GM21717 (cell line): ENCODE results near the gene UCP3.

ENCODE experiments used
- ATAC-seq: cut with Tn5 transposase; IDR thresholded peaks from one replicate; pipeline ENCODE4 v1.9.1; 2021; ENCODE audit warnings: mild to moderate bottlenecking, moderate library complexity; ENCODE audit not compliant: unreplicated experiment

Gene UCP3

DNA sequence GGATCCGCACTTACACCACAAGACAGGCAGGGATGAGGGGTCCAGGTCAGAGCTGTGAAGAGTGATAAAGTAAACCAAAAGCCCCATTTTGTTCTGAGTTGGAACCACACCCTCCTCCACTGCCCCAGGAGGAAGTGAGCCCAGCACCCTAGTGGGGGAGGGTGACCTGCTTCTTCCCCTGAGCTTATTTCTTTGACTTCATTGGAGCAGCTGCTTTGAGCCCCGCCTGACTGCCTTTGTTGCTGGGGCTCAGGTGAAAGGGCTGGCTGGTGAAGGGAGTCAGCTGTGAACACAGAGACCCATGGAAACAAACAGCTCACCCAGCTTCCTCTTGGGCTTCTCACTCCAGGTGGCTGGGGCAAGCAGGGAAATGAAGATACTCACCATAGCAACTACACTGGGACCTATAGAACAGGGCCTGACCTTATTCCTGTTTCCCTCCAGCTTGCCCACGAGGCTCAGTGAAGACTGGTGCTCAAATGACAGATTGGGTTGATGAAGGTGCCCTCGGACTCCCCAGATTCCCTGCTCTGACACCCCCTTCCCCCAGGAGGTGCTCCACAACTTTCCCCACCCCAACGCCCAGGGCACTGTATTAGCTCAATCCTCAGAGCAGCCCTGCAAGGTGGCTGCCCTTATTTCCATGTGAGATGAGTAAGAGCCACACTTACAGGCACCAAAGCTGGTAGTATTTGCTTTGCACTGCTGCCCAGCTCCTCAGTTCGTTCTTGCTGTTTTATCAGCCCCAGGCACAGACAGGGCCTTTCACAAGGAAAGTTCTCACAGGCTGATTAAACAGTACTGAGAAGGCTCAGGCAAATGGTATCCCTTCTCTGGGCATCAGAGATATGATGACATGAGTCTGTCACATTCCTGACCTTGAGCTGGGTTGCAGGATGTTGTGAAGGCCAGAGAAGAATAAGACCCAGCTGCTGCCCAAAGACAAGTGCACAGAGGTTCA lies 28.6 kb downstream of the UCP3 start:
- ATAC-seq: peak; percentile 43

- ATAC-seq: no peak
These were observed 30.3 kb downstream of the UCP3 start for GRCh38 chr11:73978576-73979086.

GRCh38 chr11:73977856-73978519 lies 30.9 kb downstream of the UCP3 start:
- no peak for ATAC-seq

- no peak for ATAC-seq
These were observed 32.3 kb downstream of the UCP3 start for GRCh38 chr11:73976451-73977151.

- no peak for ATAC-seq
These were observed 33.5 kb downstream of the UCP3 start for GRCh38 chr11:73975479-73975757.

- no peak for ATAC-seq
These were observed 34.0 kb downstream of the UCP3 start for GRCh38 chr11:73974604-73975478.

DNA sequence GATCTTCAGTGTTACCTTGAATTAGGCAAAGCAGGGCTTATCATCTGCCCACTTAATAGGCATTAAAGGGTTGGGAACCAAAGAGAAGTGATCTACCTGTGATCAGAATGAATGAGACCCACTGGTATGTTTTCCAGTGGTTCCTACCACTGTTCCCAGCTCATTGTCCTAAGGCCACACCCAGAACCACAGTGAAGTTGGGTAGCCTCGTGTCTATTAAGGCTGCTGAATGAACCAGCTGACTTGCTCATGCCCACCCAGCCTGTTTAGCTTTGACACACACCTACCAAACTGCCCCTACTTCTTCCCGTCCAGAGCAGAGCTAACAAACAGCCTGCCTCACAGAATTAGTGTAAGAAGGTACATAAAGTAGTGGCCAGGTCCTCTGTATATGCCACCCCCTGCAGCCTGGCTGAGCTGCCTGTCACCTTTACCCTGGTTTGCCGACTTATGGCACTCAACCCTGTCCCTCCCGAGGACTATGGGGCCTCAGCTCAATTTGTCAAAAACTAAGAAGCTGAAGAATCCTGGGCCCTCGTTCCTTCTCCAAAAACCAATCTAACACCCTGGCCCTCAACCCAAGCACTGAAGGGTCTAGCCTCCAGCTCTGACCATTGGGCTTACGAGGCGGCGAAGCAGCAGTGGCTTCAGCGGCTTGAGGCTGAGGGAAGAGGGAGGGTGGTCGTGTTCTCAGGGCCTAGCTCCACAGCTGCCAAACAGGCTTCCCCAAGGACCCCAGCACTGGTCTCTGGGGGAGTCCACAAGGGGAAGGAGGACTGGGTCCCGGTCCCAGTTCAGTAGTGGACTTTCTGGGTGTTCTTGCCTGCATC lies 36.0 kb downstream of the UCP3 start:
- ATAC-seq: no peak

GRCh38 chr11:73972187-73972586 lies 36.7 kb downstream of the UCP3 start:
- no peak for ATAC-seq

DNA sequence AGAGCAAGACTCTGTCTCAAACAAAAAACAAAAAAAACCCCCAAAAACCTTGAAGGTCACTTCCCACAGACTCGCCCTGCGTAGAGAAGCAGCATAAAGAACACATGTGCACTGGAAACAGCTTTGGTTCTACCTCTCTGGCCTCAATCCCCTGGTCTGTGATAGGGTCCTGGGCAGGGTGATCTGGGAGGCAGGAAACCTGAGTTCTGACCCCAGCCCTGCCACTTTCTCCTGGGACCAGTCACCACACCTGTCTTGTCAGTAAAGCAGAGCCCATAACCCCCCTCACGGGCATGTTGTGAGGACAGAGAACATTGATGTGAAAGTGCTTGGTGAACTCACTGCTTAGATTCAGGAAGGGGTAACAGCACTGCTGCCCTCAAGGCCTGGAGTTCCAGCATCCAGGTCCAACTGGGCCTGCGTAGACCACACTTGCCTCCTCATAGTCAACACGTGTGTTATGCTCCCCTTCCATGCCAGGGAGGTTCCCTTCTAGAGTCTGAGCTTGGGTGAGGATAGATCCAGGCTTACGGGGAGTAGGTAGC lies 37.6 kb downstream of the UCP3 start:
- ATAC-seq: no peak

DNA sequence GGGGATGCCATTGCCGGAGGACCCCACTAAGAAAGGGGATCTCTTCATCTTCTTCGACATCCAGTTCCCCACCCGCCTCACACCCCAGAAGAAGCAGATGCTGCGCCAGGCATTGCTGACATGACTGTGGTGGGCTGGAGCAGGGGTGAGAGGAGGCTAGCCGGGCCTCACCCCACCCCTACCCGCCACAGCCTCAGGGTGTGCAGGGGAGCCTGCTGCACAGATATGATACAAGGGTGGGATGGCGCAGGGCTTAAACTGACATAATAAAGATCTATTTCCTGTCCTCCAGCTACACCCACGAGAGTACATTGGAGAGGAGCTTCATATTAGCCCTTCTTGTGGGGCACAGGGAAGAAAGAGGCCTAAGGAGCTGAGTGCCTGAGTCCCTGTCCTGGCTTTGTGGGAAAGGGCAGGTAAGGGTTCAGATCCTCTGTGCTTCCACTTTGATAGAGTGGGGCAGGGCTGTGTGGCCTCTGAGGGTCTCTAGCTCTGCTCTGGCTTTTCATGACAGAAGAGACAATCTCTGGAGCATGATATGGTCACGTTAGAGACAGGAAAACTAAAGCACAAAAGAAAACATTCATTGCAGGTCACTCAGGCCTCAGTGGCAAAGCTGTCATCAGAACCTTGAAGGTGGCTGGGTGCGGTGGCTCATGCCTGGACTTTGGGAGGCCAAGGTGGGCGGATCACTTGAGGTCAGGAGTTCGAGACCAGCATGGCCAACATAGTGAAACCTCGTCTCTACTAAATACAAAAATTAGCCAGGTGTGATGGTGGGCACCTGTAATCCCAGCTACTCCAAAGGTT lies 38.7 kb downstream of the UCP3 start:
- no peak for ATAC-seq

GRCh38 chr11:73969091-73969490 lies 39.8 kb downstream of the UCP3 start:
- no peak for ATAC-seq

GRCh38 chr11:73968356-73968966 lies 40.4 kb downstream of the UCP3 start:
- ATAC-seq: no peak

DNA sequence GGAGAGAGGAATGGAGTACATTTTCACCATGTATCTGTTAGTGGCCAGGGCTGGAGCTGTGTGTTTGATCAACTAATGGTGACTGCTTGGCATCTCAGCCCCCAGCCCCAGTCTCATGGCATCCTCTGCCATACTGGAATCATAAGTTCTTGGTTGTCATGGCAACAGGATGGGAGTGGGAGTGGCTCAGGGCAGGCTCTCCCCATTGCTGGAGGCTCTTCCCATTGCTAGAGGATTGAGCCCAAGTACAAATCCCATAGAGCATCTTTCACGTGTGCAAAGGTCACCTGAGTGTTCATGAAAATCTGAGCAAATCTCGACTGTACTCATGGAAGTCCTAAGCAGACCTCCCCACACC lies 43.1 kb downstream of the UCP3 start:
- no peak for ATAC-seq

DNA sequence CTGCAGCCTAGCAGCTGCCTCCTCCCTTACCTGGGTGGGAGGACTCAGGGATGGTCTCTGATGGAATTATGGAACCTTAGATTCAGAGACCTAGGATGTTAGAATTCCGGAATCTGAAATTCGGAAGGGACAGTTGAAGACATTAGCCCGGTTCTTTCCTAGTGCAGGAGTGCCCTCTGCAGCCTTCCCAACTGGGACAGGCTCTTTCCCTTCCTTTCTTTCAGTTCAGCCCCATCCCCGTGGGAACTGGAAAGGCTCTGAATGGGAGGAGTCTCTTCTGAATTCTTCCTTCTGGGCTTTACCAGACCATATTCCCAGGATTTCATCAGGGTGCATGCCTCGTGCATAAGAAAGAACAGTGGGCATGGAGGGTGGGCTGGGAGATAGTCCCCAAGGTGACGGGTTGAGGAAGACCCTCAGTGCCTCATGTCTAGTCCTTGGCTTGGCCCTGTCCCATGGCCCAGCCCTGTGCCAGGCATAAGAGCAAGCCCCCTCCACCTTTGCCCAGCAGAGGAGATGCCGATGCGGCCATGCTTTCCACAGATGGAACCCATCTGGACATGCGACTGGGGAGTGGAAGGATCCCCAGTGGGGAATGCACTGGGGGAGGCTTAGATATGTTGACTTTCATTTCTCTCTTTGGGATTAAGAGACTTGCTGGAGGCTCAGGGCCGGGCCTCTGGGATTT lies 43.7 kb downstream of the UCP3 start:
- ATAC-seq: no peak

DNA sequence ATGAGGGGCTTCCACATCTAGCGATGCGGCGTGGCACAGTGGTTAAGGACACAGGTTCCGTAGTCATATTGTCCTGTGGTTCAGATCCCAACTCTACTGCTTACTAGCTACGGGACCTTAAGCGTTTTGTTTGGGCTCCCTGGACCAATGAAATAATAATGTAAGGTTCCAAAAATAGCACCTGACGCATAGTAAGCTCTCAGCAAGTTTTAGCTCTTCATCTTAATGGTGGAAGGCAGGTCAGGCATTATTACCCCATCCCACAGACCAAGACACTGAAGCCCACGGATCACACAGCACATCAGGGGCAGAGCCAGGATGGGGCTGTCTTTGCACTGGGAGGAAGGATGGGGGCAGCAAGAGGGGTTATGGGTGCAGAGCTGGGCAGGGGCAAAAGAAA lies 45.0 kb downstream of the UCP3 start:
- ATAC-seq: no peak

DNA sequence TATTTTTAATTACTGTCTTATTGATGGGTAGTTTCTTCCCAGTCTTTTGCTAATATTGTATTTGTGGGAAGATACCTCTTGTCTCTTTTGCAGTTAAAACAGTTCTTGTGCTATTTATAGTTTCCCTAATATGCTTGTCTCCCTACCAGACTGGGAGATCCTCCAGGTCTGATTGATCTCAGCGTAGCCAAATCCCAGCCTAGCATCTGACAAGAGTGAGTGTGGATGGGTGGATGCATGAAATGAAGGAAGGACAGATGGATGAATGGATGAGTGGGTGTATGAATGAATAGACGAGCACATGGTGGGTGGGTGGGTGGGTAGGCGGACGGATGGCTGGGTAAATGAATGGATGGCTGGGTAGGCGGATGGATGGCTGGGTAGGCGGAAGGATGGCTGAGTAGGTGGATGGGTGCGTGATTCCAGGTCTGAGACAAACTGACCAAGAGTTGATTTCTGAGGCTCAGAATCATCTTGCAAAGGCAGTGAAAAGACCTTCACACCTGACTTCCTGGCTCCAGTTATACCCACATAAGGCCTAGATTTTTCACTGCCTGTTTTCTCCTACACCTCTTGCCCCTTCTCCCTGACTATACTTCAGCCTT lies 46.7 kb downstream of the UCP3 start:
- no peak for ATAC-seq

DNA sequence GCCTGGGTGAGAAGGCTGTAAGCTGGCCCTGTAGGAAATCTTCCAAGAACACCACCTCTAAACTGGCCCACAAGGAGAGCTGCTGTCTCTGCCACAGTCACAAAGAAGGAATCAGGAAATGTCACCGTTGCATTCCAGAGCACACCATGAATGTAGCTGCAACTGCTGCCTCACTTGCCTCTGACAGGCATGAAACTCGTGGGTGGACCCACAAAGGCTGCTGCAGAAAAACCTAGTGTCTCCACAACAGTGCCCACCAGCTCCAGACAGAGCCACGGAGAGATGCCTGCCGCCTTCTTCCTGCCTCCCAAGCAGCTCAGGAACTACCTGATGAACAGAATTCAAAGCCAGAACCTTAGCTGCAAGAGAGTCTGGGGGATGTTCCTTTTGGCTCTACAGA lies 47.6 kb downstream of the UCP3 start:
- ATAC-seq: no peak
